Ovary (tissue), 3 donors: ENCODE measurements around the gene ABTB2.

Experiments used
- POLR2A ChIP-seq: fragments of 450-650 bp; IDR thresholded peaks from one replicate; pipeline ENCODE4 v1.6.1; 2017; ENCODE audit warnings: antibody characterized with exemption, mild to moderate bottlenecking, moderate library complexity
- TF ChIP-seq, protein P1 (sequence below), 3 donors: fragments of 450-650 bp in 2 of 3; fragments of 200-600 bp in 1 of 3; IDR thresholded peaks; one replicate each; pipeline versions ENCODE4 v1.5.1 to v1.8.0; 2016 to 2022; ENCODE audit warnings: antibody characterized with exemption in 3 of 3, mild to moderate bottlenecking in 1 of 3
- donor health status: DM: no; HTN: no; CAD: no.

DNA sequence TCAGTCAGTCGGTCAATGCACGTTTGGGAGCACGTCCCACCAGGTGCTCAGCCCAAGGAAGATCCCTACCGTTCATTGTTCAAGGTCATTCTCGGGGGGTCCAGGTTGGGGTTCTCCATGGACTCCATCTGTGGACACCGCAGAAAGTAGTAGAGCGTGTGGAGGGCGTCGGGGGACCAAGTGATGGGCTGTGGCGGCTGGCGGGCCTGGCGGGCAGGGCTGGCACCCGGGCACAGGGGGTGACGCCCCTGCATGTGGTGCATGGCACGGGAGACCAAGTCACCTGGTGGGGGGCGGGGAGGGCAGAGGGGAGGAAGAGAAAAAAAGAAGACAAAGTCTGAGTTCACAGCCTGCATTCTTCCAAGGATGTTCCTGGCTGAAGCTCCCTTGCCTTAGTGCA lies 160.6 kb downstream of the ABTB2 start:
- TF ChIP-seq, protein P1, sequence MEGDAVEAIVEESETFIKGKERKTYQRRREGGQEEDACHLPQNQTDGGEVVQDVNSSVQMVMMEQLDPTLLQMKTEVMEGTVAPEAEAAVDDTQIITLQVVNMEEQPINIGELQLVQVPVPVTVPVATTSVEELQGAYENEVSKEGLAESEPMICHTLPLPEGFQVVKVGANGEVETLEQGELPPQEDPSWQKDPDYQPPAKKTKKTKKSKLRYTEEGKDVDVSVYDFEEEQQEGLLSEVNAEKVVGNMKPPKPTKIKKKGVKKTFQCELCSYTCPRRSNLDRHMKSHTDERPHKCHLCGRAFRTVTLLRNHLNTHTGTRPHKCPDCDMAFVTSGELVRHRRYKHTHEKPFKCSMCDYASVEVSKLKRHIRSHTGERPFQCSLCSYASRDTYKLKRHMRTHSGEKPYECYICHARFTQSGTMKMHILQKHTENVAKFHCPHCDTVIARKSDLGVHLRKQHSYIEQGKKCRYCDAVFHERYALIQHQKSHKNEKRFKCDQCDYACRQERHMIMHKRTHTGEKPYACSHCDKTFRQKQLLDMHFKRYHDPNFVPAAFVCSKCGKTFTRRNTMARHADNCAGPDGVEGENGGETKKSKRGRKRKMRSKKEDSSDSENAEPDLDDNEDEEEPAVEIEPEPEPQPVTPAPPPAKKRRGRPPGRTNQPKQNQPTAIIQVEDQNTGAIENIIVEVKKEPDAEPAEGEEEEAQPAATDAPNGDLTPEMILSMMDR (IDR thresholded peaks at IDR 0.05), result no peak
- TF ChIP-seq POLR2A, result no peak
